Hepatocyte (in vitro differentiated cells): ENCODE data around the gene COL4A3. TPM values are rescaled to one million over a fixed set of nuclear protein-coding genes. Genes with fewer than 3 reads are reported as not detected.

Source experiments
- DNase-seq: peaks from one replicate; pipeline ENCODE4 v3.0.0-alpha.2; 2016; ENCODE audit warnings: low spot score
- H2AFZ ChIP-seq: fragments of 200-600 bp; sonication (generic); 2 replicates; pipeline ENCODE4 v1.6.0; 2016; ENCODE audit warnings: antibody characterized with exemption, mild to moderate bottlenecking
- H3K27ac ChIP-seq: fragments of 200-600 bp; sonication (generic); 2 replicates; pipeline ENCODE4 v1.5.1; 2016; ENCODE audit warnings: mild to moderate bottlenecking
- H3K27me3 ChIP-seq: fragments of 200-600 bp; sonication (generic); 2 replicates; pipeline ENCODE4 v1.6.1; 2016
- H3K36me3 ChIP-seq: fragments of 200-600 bp; sonication (generic); replicated peaks from 2 replicates; pipeline ENCODE4 v1.5.1; 2016; ENCODE audit warnings: low read depth; ENCODE audit not compliant: insufficient read depth
- H3K4me1 ChIP-seq: fragments of 200-600 bp; sonication (generic); 2 replicates; pipeline ENCODE4 v1.5.1; 2016; ENCODE audit warnings: mild to moderate bottlenecking, moderate library complexity; ENCODE audit not compliant: insufficient read depth
- H3K4me2 ChIP-seq: fragments of 200-600 bp; sonication (generic); 2 replicates; pipeline ENCODE4 v1.6.0; 2016
- H3K4me3 ChIP-seq: fragments of 200-600 bp; sonication (generic); 2 replicates; pipeline ENCODE4 v1.5.1; 2016; ENCODE audit warnings: mild to moderate bottlenecking
- H3K79me2 ChIP-seq: fragments of 200-600 bp; sonication (generic); 2 replicates; pipeline ENCODE4 v1.6.0; 2017; ENCODE audit warnings: mild to moderate bottlenecking
- H3K9me2 ChIP-seq: fragments of 200-600 bp; sonication (generic); replicated peaks from 2 replicates; pipeline ENCODE4 v1.6.0; 2017; ENCODE audit warnings: mild to moderate bottlenecking; ENCODE audit not compliant: insufficient read depth
- H3K9me3 ChIP-seq: fragments of 200-600 bp; sonication (generic); 2 replicates; pipeline ENCODE4 v1.5.1; 2016; ENCODE audit warnings: low read depth, mild to moderate bottlenecking
- H4K20me1 ChIP-seq: fragments of 200-600 bp; sonication (generic); 2 replicates; pipeline ENCODE4 v1.6.0; 2016; ENCODE audit warnings: mild to moderate bottlenecking; ENCODE audit not compliant: insufficient read depth, poor library complexity, severe bottlenecking
- CTCF ChIP-seq: fragments of 200-600 bp; sonication (generic); IDR thresholded peaks from 2 replicates; pipeline ENCODE4 v1.5.1; 2016; ENCODE audit warnings: antibody characterized with exemption, mild to moderate bottlenecking; ENCODE audit not compliant: poor library complexity
- EZH2 ChIP-seq: fragments of 200-600 bp; sonication (generic); IDR thresholded peaks from 2 replicates; pipeline ENCODE4 v1.6.1; 2016; ENCODE audit warnings: antibody characterized with exemption, mild to moderate bottlenecking, borderline replicate concordance
- EZH2phosphoT487 ChIP-seq: fragments of 200-600 bp; sonication (generic); IDR thresholded peaks from one replicate; pipeline ENCODE4 v1.6.1; 2018; ENCODE audit warnings: antibody characterized with exemption, mild to moderate bottlenecking, low read depth, moderate library complexity; ENCODE audit not compliant: unreplicated experiment, severe bottlenecking
- WGBS: methylation state at CpG from one replicate; pipeline ENCODE4 v1.1.6; 2016; ENCODE audit warnings: low lambda C conversion rate; ENCODE audit errors: missing lambda C conversion rate; 5-methylcytosine and 5-hydroxymethylcytosine counted together
- polyA plus RNA-seq: library from polyadenylated mRNA; unstranded; fragments of >200 nt; fragmentation: Nextera tagmentation; extraction: Ambion mirVana; gene quantifications from 2 replicates; pipeline ENCODE4 v1.2.1, GENCODE V29; 2016
- total RNA-seq: library from RNA; depleted of rRNA; stranded (reverse); fragments of >200 nt; gene quantifications from 2 replicates; pipeline ENCODE4 v1.2.3, GENCODE V29; 2014

COL4A3 gene
- total and polyA plus RNA-seq, 2 experiments from 2014 or later = 0.50 TPM; not detected in 1

DNA sequence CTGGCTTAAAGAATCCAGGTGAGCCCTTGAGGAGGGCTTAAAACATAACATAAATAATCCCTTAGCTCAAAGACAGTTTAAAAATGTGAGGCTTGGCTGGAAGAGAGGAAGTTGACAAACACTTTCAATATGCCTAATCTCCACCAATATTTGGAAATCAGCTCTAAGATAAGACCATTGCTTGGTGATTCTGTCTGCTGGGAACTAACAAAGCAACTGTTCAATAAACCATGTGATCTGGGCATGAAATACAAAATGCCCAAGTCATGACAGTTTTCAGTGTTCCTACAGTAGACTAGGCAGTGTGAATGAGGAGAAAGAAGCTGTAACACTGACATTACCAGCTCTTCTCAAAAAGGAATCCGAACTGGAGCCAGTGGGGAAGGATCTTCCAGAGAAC is 171.3 kb downstream of the COL4A3 start:
- WGBS = 93% methylated on average over 1 of the region's 1 CpG
- H3K4me1 ChIP-seq = peaks cover 5% of the 10 kb centered on the region
- H3K4me2 ChIP-seq = no peak overlapping the region
- no peaks in the 10 kb centered on the region for H3K27me3 ChIP-seq
- H3K9me2 ChIP-seq = no peaks in the 10 kb centered on the region
- no peaks in the 10 kb centered on the region for H4K20me1 ChIP-seq
- no peak for DNase-seq
- no peak overlapping the region for H2AFZ ChIP-seq
- no peak overlapping the region for H3K4me3 ChIP-seq
- H3K79me2 ChIP-seq = peaks cover 24% of the 10 kb centered on the region
- peaks cover 7% of the 10 kb centered on the region for H3K36me3 ChIP-seq
- H3K27ac ChIP-seq = peak overlapping the region; percentile 43
- TF ChIP-seq EZH2 (no peak), EZH2phosphoT487 (no peak), CTCF (no peak)
- no peaks in the 10 kb centered on the region for H3K9me3 ChIP-seq

DNA sequence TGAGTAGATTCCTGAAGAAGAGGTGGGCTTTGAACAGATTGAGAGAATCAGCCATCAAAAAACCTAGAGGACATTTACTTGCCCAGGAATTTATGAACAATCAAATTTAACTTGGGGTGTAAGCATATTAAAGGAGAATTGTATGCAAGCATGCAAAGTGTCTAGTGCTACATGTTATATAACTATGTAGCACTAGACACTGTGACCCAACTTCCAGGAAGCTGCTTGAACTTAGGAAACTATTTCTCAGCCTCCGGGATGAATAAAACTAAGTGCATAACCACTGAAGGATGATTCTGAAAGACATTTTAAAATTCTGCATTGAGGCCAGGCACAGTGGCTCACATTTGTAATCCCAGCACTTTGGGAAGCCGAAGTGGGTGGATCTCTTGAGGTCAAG is 173.0 kb downstream of the COL4A3 start:
- H3K36me3 ChIP-seq = peaks cover 7% of the 10 kb centered on the region
- no peak overlapping the region for H3K4me2 ChIP-seq
- H3K9me2 ChIP-seq = no peaks in the 10 kb centered on the region
- DNase-seq = no peak
- 95% methylated on average over 2 of the region's 2 CpGs for WGBS
- no peak overlapping the region for H3K4me3 ChIP-seq
- TF ChIP-seq EZH2 = no peak
- TF ChIP-seq EZH2phosphoT487 = no peak
- TF ChIP-seq CTCF = no peak
- peaks cover 5% of the 10 kb centered on the region for H3K4me1 ChIP-seq
- H3K9me3 ChIP-seq = no peaks in the 10 kb centered on the region
- H3K79me2 ChIP-seq = peaks cover 14% of the 10 kb centered on the region
- H4K20me1 ChIP-seq = no peaks in the 10 kb centered on the region
- H3K27ac ChIP-seq = no peak overlapping the region
- no peaks in the 10 kb centered on the region for H3K27me3 ChIP-seq
- H2AFZ ChIP-seq = no peak overlapping the region

GRCh38 chr2:227339098-227339599 is 174.7 kb downstream of the COL4A3 start:
- 52% methylated on average over 2 of the region's 2 CpGs for WGBS
- peak overlapping the region; percentile 68 for H3K27ac ChIP-seq
- no peak for TF ChIP-seq EZH2

GRCh38 chr2:227340106-227340505 is 175.7 kb downstream of the COL4A3 start:
- no peak for TF ChIP-seq EZH2phosphoT487
- no peak for TF ChIP-seq EZH2
- no peak for TF ChIP-seq CTCF
- H3K4me3 ChIP-seq = no peak overlapping the region

More at GRCh38 chr2:227339098-227339599, 174.7 kb downstream of the COL4A3 start:
- Histone ChIP-seq H3K4me2 (peak overlapping the region; percentile 16), H3K36me3 (peaks cover 5% of the 10 kb centered on the region), H3K4me1 (peaks cover 5% of the 10 kb centered on the region), H3K9me3 (no peaks in the 10 kb centered on the region), H4K20me1 (no peaks in the 10 kb centered on the region), H3K4me3 (no peak overlapping the region), H3K9me2 (no peaks in the 10 kb centered on the region), H2AFZ (no peak overlapping the region), H3K79me2 (no peaks in the 10 kb centered on the region), H3K27me3 (no peaks in the 10 kb centered on the region)
- DNase-seq = peak; percentile 10

More at GRCh38 chr2:227340106-227340505, 175.7 kb downstream of the COL4A3 start:
- no peak for DNase-seq
- Histone ChIP-seq H3K4me1 (peaks cover 5% of the 10 kb centered on the region), H3K9me2 (no peaks in the 10 kb centered on the region), H3K36me3 (no peaks in the 10 kb centered on the region), H3K27me3 (no peaks in the 10 kb centered on the region), H3K9me3 (no peaks in the 10 kb centered on the region), H4K20me1 (no peaks in the 10 kb centered on the region), H3K79me2 (no peaks in the 10 kb centered on the region), H3K4me2 (no peak overlapping the region), H3K27ac (no peak overlapping the region), H2AFZ (no peak overlapping the region)
- WGBS = 78% methylated on average over 6 of the region's 6 CpGs
